Right atrium auricular region (tissue), 2 donors: Measurements from ENCODE around the gene ZFX. TPM values are rescaled to one million over a fixed set of nuclear protein-coding genes. Genes with fewer than 3 reads are reported as not detected.
"Not testable (repeated sequence)": the region's sequence is repeated elsewhere in the genome, so short reads cannot be mapped to it uniquely, and the experiment has no call there.

Source experiments
- DNase-seq: peaks from one replicate; pipeline ENCODE4 v3.0.0-alpha.2; 2019; ENCODE audit warnings: low spot score
- H3K27ac ChIP-seq, 2 donors: fragments of 200-600 bp; sonication (generic); 1 replicate in 1 of 2; 2 replicates in 1 of 2; pipeline ENCODE4 v1.5.1; 2016 to 2019
- H3K27me3 ChIP-seq, 2 donors: fragments of 200-600 bp; sonication (generic); one replicate each; pipeline versions ENCODE4 v1.5.1 to v1.6.0; 2017 to 2019
- H3K36me3 ChIP-seq: fragments of 200-600 bp; sonication (generic); one replicate; pipeline ENCODE4 v1.5.1; 2016
- H3K4me1 ChIP-seq, 2 donors: fragments of 200-600 bp; sonication (generic); one replicate each; pipeline versions ENCODE4 v1.5.1 to v1.6.0; 2017 to 2019
- H3K4me3 ChIP-seq, 2 donors: fragments of 200-600 bp; sonication (generic); 1 replicate in 1 of 2; 2 replicates in 1 of 2; pipeline ENCODE4 v1.5.1; 2017 to 2019; ENCODE audit warnings: mild to moderate bottlenecking in 1 of 2, moderate library complexity in 1 of 2
- H3K9me3 ChIP-seq, 2 donors: fragments of 200-600 bp; sonication (generic); one replicate each; pipeline ENCODE4 v1.5.1; 2019
- CTCF ChIP-seq, 2 donors: fragments of 200-600 bp; sonication (generic); IDR thresholded peaks; one replicate each; pipeline ENCODE4 v1.5.1; 2019; ENCODE audit warnings: antibody characterized with exemption in 2 of 2
- total RNA-seq, 2 donors: library from RNA; depleted of rRNA; stranded (reverse); fragments of >200 nt; gene quantifications; one replicate each; pipeline ENCODE4 v1.1.0, GENCODE V29; 2016

ZFX gene
- total RNA-seq, 2 donors from 2014 or later, result 32.6 to 36.6 TPM

- H3K4me3 ChIP-seq, result no peak overlapping the region
- peaks cover 0 to 65% of the 10 kb centered on the region in 2 donors for H3K4me1 ChIP-seq
- TF ChIP-seq CTCF (IDR thresholded peaks at IDR 0.05), result no peak
- peaks cover 5% of the 10 kb centered on the region for H3K36me3 ChIP-seq
- H3K27me3 ChIP-seq, result no peaks in the 10 kb centered on the region
- DNase-seq, result no peak
- H3K9me3 ChIP-seq, result no peaks in the 10 kb centered on the region
- peak overlapping the region in 1 of 2 donors; percentile 16 for H3K27ac ChIP-seq
Observed at GRCh38 chrX:24153796-24154189, 4.3 kb downstream of the ZFX start.

GRCh38 chrX:24154490-24155034, 5.0 kb downstream of the ZFX start:
- no peak for DNase-seq
- Histone ChIP-seq H3K9me3 (no peaks in the 10 kb centered on the region), H3K27ac (no peak overlapping the region), H3K4me1 (peaks cover 0 to 64% of the 10 kb centered on the region in 2 donors), H3K4me3 (no peak overlapping the region), H3K27me3 (no peaks in the 10 kb centered on the region), H3K36me3 (peaks cover 5% of the 10 kb centered on the region)
- TF ChIP-seq CTCF (IDR thresholded peaks at IDR 0.05), result no peak

GRCh38 chrX:24155747-24156146, 6.2 kb downstream of the ZFX start:
- H3K4me3 ChIP-seq, DNase-seq, H3K36me3 ChIP-seq, H3K9me3 ChIP-seq, H3K27ac ChIP-seq, H3K27me3 ChIP-seq: not testable (repeated sequence)
- H3K4me1 ChIP-seq, result peaks cover 0 to 64% of the 10 kb centered on the region in 2 donors

GRCh38 chrX:24156177-24156576, 6.6 kb downstream of the ZFX start:
- Histone ChIP-seq H3K36me3 (peaks cover 5% of the 10 kb centered on the region), H3K27ac (no peak overlapping the region), H3K4me1 (peaks cover 0 to 60% of the 10 kb centered on the region in 2 donors), H3K9me3 (no peaks in the 10 kb centered on the region), H3K4me3 (no peak overlapping the region), H3K27me3 (no peaks in the 10 kb centered on the region)
- no peak for TF ChIP-seq CTCF (IDR thresholded peaks at IDR 0.05)
- DNase-seq, result no peak

GRCh38 chrX:24158881-24159280, 9.4 kb downstream of the ZFX start:
- Histone ChIP-seq H3K27ac (no peak overlapping the region), H3K36me3 (no peaks in the 10 kb centered on the region), H3K9me3 (no peaks in the 10 kb centered on the region), H3K4me3 (no peak overlapping the region), H3K27me3 (no peaks in the 10 kb centered on the region), H3K4me1 (peaks cover 0 to 33% of the 10 kb centered on the region in 2 donors)
- no peak for DNase-seq
- no peak for TF ChIP-seq CTCF (IDR thresholded peaks at IDR 0.05)

- no peak for DNase-seq
- Histone ChIP-seq H3K36me3 (no peaks in the 10 kb centered on the region), H3K27ac (no peak overlapping the region), H3K4me1 (peaks cover 0 to 13% of the 10 kb centered on the region in 2 donors), H3K4me3 (no peak overlapping the region), H3K9me3 (no peaks in the 10 kb centered on the region), H3K27me3 (no peaks in the 10 kb centered on the region)
- TF ChIP-seq CTCF (IDR thresholded peaks at IDR 0.05), result no peak
Observed at GRCh38 chrX:24166078-24166477, 16.5 kb downstream of the ZFX start.
